DND-41 (cell line): ENCODE results near the gene TRMT13.

Experiments used
- ATAC-seq: fragments of 200-7000 bp; cut with Tn5 transposase; 3 replicates; pipeline ENCODE4 v1.9.1; 2021; ENCODE audit warnings: low read depth; ENCODE audit not compliant: insufficient read depth
- DNase-seq: peaks from one replicate; pipeline ENCODE4 v3.0.0-alpha.2; 2020
- H2AFZ ChIP-seq: 2 replicates; pipeline ENCODE4 v1.6.0; 2012; ENCODE audit warnings: low read depth, low read length
- H3K27ac ChIP-seq: 2 replicates; pipeline ENCODE4 v1.5.1; 2012; ENCODE audit warnings: low read length, inconsistent platforms
- H3K27me3 ChIP-seq: fragments of 200-600 bp; sonication (generic); 2 replicates; pipeline ENCODE4 v1.6.0; 2012; ENCODE audit warnings: low read length, mild to moderate bottlenecking, inconsistent platforms; ENCODE audit not compliant: insufficient read depth, poor library complexity
- H3K36me3 ChIP-seq: 2 replicates; pipeline ENCODE4 v1.5.1; 2012; ENCODE audit warnings: low read length, inconsistent platforms; ENCODE audit not compliant: insufficient read depth
- H3K4me1 ChIP-seq: 2 replicates; pipeline ENCODE4 v1.5.1; 2012; ENCODE audit warnings: mild to moderate bottlenecking, low read length; ENCODE audit not compliant: insufficient read depth
- H3K4me2 ChIP-seq: 2 replicates; pipeline ENCODE4 v1.6.0; 2012; ENCODE audit warnings: mild to moderate bottlenecking, moderate library complexity, low read length, inconsistent platforms; ENCODE audit not compliant: insufficient read depth
- H3K4me3 ChIP-seq, 2 experiments: fragments of 200-600 bp in 1 of 2; shearing (Covaris generic) in 1 of 2; 2 replicates each; pipeline ENCODE4 v1.5.1; 2012 to 2016; ENCODE audit warnings: inconsistent platforms in 2 of 2, low read length in 2 of 2, mild to moderate bottlenecking in 2 of 2, low read depth in 1 of 2, moderate library complexity in 1 of 2
- H3K79me2 ChIP-seq: 2 replicates; pipeline ENCODE4 v1.6.0; 2012; ENCODE audit warnings: low read length, inconsistent platforms; ENCODE audit not compliant: insufficient read depth
- H3K9ac ChIP-seq: 2 replicates; pipeline ENCODE4 v1.6.0; 2012; ENCODE audit warnings: low read depth, mild to moderate bottlenecking, inconsistent platforms, low read length, moderate library complexity
- H3K9me3 ChIP-seq: 2 replicates; pipeline ENCODE4 v1.5.1; 2012; ENCODE audit warnings: low read length, moderate library complexity, mild to moderate bottlenecking, inconsistent platforms; ENCODE audit not compliant: insufficient read depth, severe bottlenecking
- H4K20me1 ChIP-seq: 2 replicates; pipeline ENCODE4 v1.6.0; 2012; ENCODE audit warnings: low read length; ENCODE audit not compliant: insufficient read depth
- CTCF ChIP-seq: IDR thresholded peaks from 2 replicates; pipeline ENCODE4 v1.5.1; 2012; ENCODE audit warnings: borderline replicate concordance, low read length, moderate library complexity, mild to moderate bottlenecking; ENCODE audit not compliant: poor library complexity, severe bottlenecking; ENCODE audit errors: extremely low read depth
- EZH2 ChIP-seq: IDR thresholded peaks from 3 replicates; pipeline ENCODE4 v1.6.1; 2012; ENCODE audit warnings: borderline replicate concordance, low read depth, mild to moderate bottlenecking, moderate library complexity, low read length, inconsistent platforms; ENCODE audit not compliant: severe bottlenecking

Gene TRMT13

GRCh38 chr1:100177295-100178041 lies 44.5 kb downstream of the TRMT13 start:
- DNase-seq (no peak), ATAC-seq (no peak)
- no peak overlapping the region for H2AFZ ChIP-seq
- no peak overlapping the region for H3K27ac ChIP-seq
- no peaks in the 10 kb centered on the region for H3K79me2 ChIP-seq
- H3K4me3 ChIP-seq = no peak overlapping the region
- H3K4me2 ChIP-seq = no peak overlapping the region
- no peaks in the 10 kb centered on the region for H4K20me1 ChIP-seq
- H3K9ac ChIP-seq = no peak overlapping the region
- no peak for TF ChIP-seq CTCF
- TF ChIP-seq EZH2 = no peak
- H3K9me3 ChIP-seq = no peaks in the 10 kb centered on the region
- no peaks in the 10 kb centered on the region for H3K27me3 ChIP-seq
- H3K4me1 ChIP-seq = no peaks in the 10 kb centered on the region
- H3K36me3 ChIP-seq = no peaks in the 10 kb centered on the region

GRCh38 chr1:100178091-100178490 lies 45.1 kb downstream of the TRMT13 start, which contains the start of gene LRRC39:
Gene LRRC39 (minus strand): TSS chr1:100178256. CDS start chr1:100168516, 9,740 bp downstream.
- no peak within 1 kb of the TSS for H3K27ac ChIP-seq
- H3K4me3 ChIP-seq = no peak within 1 kb of the TSS
- H3K27me3 ChIP-seq = no peaks in the 10 kb centered on the region
- no peak for DNase-seq
- no peaks in the 10 kb centered on the region for H3K9me3 ChIP-seq
- no peak within 1 kb of the TSS for H2AFZ ChIP-seq
- TF ChIP-seq CTCF (no peak), EZH2 (no peak)
- H3K79me2 ChIP-seq = no peaks in the 10 kb centered on the region
- no peak for ATAC-seq
- no peaks in the 10 kb centered on the region for H3K4me1 ChIP-seq
- H3K36me3 ChIP-seq = no peaks in the 10 kb centered on the region
- no peak within 1 kb of the TSS for H3K4me2 ChIP-seq
- no peaks in the 10 kb centered on the region for H4K20me1 ChIP-seq
- no peak within 1 kb of the TSS for H3K9ac ChIP-seq

- DNase-seq = no peak
Observed at GRCh38 chr1:100183370-100183769, 50.4 kb downstream of the TRMT13 start.

More at GRCh38 chr1:100183370-100183769, 50.4 kb downstream of the TRMT13 start:
- no peak for ATAC-seq
- Histone ChIP-seq H4K20me1 (no peaks in the 10 kb centered on the region), H3K9me3 (no peaks in the 10 kb centered on the region), H3K4me1 (no peaks in the 10 kb centered on the region), H3K36me3 (no peaks in the 10 kb centered on the region), H3K4me3 (no peak overlapping the region), H3K27me3 (no peaks in the 10 kb centered on the region), H3K9ac (no peak overlapping the region), H3K27ac (no peak overlapping the region), H2AFZ (no peak overlapping the region), H3K79me2 (no peaks in the 10 kb centered on the region), H3K4me2 (no peak overlapping the region)
- TF ChIP-seq EZH2 = no peak
- no peak for TF ChIP-seq CTCF
